ENCODE results near the gene PRF1. TPM values are rescaled to one million over a fixed set of nuclear protein-coding genes. Genes with fewer than 3 reads are reported as not detected.

The PRF1 gene
- polyA plus RNA-seq, 1 donor from 2014 or later: 24.3 TPM

GRCh38 chr10:70567603-70568002, 34.9 kb downstream of the PRF1 start:
- H3K27me3 Mint-ChIP-seq: peaks cover 1% of the 10 kb centered on the region
- no peak overlapping the region for H3K4me3 Mint-ChIP-seq
- H3K4me1 Mint-ChIP-seq: peaks cover 0 to 3% (median 0%) of the 10 kb centered on the region in 3 donors
- no peaks in the 10 kb centered on the region for H3K9me3 Mint-ChIP-seq
- H3K36me3 Mint-ChIP-seq: peaks cover 4% of the 10 kb centered on the region
- no peak overlapping the region for H3K27ac Mint-ChIP-seq

GRCh38 chr10:70566515-70567290, 35.8 kb downstream of the PRF1 start:
- Mint-ChIP-seq H3K36me3 (peaks cover 4% of the 10 kb centered on the region), H3K4me1 (peaks cover 0 to 3% (median 0%) of the 10 kb centered on the region in 3 donors), H3K27ac (no peak overlapping the region), H3K4me3 (no peak overlapping the region), H3K9me3 (no peaks in the 10 kb centered on the region), H3K27me3 (peaks cover 1% of the 10 kb centered on the region)

DNA sequence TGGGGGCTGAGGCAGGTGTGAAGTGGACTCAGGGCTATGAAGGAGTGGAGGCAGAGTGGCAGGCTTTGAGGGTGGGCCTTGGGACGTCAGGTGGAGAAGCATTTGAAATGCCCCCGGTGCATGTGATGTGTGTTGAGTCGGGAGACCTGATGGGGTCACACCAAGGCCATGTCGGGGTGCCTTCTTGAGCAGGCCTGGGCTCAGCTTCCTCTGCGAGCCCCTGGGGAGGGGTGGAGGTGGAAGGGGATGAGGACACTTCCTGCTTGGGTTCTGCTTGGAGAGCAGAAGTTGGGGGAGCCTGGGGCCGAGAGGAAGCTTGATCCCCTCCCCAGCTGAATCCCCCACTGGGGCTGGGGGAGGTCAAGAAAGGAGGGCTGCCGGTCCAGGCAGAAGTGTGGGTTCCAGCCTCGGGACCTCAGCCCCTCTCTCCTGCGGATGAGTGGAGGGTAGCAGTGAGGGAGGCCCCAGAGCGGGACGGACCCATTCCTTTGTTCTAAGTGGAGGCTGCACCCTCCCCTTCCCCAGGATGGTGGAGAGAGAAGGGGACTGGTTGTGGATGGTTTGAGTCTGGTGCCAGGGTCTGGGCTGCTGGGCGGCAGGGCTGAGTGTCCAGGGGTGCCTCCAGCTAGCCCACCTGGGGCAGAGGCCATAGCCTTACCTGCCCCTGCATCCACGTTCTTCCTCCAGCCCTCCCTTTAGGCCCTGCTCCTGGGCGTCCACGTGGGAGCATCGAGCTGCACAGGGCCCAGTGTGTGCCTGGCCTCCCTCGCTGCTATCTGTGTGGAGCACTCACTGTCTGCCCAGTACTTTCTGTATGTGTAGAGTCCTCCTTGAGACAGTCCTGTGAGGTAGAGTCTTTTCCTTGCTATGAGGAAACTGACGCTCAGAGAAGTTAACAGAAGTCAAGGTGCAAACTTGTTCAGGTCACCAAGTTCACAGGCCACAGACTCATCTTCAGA, 36.7 kb downstream of the PRF1 start:
- peaks cover 0 to 4% (median 0%) of the 10 kb centered on the region in 3 donors for H3K4me1 Mint-ChIP-seq
- H3K27ac Mint-ChIP-seq: peak overlapping the region in 1 of 3 donors; percentile 86
- peaks cover 4% of the 10 kb centered on the region for H3K36me3 Mint-ChIP-seq
- H3K27me3 Mint-ChIP-seq: peaks cover 1% of the 10 kb centered on the region
- H3K9me3 Mint-ChIP-seq: no peaks in the 10 kb centered on the region
- H3K4me3 Mint-ChIP-seq: no peak overlapping the region

GRCh38 chr10:70564901-70565351, 37.6 kb downstream of the PRF1 start:
- Mint-ChIP-seq H3K4me3 (no peak overlapping the region), H3K27me3 (peaks cover 1% of the 10 kb centered on the region), H3K36me3 (peaks cover 4% of the 10 kb centered on the region), H3K4me1 (peaks cover 0 to 6% (median 0%) of the 10 kb centered on the region in 3 donors), H3K9me3 (no peaks in the 10 kb centered on the region), H3K27ac (peak overlapping the region in 1 of 3 donors; percentile 86)

DNA sequence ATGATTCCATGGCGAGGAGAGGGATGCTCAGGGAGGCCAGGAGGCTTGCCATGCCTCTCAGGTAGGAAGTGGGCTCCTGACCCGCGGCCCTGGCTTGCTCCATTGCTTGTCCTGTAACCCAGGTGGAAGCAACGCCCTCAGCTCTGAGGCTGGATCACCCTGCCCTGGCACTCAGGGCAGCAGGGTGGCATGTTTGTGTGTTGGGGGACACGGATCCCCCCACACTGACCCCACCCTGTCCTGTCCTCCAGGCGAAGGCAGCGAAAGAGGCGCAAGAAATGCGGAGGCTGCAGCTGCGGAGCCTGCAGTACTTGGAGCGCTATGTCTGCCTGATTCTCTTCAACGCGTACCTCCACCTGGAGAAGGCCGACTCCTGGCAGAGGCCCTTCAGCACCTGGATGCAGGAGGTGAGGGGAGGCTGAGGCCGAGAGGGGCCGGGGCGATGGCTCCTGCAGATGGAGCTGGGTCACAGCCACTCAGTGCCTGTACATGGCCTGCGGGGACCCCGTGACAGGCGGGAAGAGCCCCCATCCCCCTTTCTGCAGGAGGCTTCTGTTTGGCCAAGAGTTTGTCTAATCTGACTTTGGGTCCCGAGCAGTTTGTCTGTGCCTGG, 38.3 kb downstream of the PRF1 start:
- H3K27me3 Mint-ChIP-seq: peaks cover 1% of the 10 kb centered on the region
- no peak overlapping the region for H3K4me3 Mint-ChIP-seq
- peaks cover 4% of the 10 kb centered on the region for H3K36me3 Mint-ChIP-seq
- no peak overlapping the region for H3K27ac Mint-ChIP-seq
- H3K4me1 Mint-ChIP-seq: peaks cover 2 to 10% (median 4%) of the 10 kb centered on the region in 3 donors
- H3K9me3 Mint-ChIP-seq: no peaks in the 10 kb centered on the region

- no peaks in the 10 kb centered on the region for H3K9me3 Mint-ChIP-seq
- H3K36me3 Mint-ChIP-seq: peaks cover 2% of the 10 kb centered on the region
- H3K27me3 Mint-ChIP-seq: peaks cover 1% of the 10 kb centered on the region
- H3K4me3 Mint-ChIP-seq: no peak overlapping the region
- H3K27ac Mint-ChIP-seq: peak overlapping the region in 1 of 3 donors; percentile 53
- peaks cover 6 to 20% (median 11%) of the 10 kb centered on the region in 3 donors for H3K4me1 Mint-ChIP-seq
These were observed 39.3 kb downstream of the PRF1 start for GRCh38 chr10:70563230-70563629.

DNA sequence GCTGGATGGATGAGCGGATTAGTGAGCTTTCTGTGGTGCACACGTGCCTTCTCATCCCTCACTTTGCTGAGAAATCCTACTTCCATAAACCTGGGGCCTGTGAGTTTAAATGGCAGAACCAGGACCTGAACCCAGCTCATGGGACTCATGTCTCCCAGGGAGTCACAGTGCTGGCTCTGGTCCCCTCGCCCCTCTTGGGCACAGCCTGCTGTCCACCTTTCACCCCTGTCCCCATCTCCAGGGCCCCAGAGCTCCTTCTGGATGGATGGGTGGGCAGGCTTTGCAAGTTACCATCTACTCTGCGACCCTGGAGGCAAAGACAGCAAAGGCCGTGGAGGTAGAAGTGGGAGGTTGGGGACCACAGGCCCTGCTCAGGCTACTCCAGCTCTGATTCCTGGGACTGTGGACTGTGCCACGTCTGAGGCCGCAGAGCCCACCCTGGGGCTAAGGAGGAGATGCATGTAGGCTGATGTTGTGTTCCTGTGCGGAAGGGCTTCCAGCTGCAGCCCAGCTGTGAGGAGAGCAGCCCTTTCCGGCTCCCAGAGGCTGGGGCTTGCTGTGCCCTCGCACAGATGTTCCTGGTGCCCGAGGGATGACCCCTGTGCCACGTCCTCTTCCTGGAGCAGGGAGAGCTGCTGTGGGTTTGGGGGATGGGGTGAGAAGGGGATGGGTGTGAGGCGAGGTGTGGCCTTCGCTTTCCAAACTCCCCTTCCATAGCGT, 40.3 kb downstream of the PRF1 start:
- Mint-ChIP-seq H3K36me3 (peaks cover 2% of the 10 kb centered on the region), H3K27ac (peak overlapping the region in 1 of 3 donors; percentile 14), H3K4me3 (no peak overlapping the region), H3K27me3 (peaks cover 1% of the 10 kb centered on the region), H3K4me1 (peaks cover 6 to 24% (median 11%) of the 10 kb centered on the region in 3 donors), H3K9me3 (no peaks in the 10 kb centered on the region)

- no peaks in the 10 kb centered on the region for H3K9me3 Mint-ChIP-seq
- peaks cover 6 to 24% (median 11%) of the 10 kb centered on the region in 3 donors for H3K4me1 Mint-ChIP-seq
- H3K36me3 Mint-ChIP-seq: peaks cover 2% of the 10 kb centered on the region
- H3K4me3 Mint-ChIP-seq: no peak overlapping the region
- H3K27ac Mint-ChIP-seq: peak overlapping the region in 2 of 3 donors; percentile 14 to 34
- no peaks in the 10 kb centered on the region for H3K27me3 Mint-ChIP-seq
These were observed 41.0 kb downstream of the PRF1 start for GRCh38 chr10:70561558-70561957.

DNA sequence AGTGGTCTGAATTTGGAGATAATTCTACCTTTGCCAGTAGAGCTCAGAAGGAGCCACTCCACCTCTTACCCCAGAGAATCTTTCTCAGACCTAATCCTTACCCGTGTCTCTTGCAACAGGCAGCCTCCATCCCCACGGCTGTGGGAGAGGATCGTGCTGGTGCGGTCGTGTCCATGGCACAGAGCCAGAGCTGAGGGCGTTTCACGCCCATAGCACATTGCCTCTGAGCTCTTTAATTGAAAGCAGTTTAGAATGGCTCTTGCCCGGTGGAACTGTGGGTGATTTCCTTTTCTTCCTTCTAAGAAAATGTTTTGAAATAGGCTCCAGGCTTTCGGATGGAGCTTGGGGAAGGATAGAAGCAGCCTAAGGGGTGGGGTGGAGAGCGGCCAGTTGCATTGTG, 41.5 kb downstream of the PRF1 start:
- no peaks in the 10 kb centered on the region for H3K27me3 Mint-ChIP-seq
- H3K4me1 Mint-ChIP-seq: peaks cover 6 to 24% (median 11%) of the 10 kb centered on the region in 3 donors
- no peak overlapping the region for H3K4me3 Mint-ChIP-seq
- H3K36me3 Mint-ChIP-seq: peaks cover 2% of the 10 kb centered on the region
- H3K27ac Mint-ChIP-seq: peak overlapping the region in 1 of 3 donors; percentile 14
- no peaks in the 10 kb centered on the region for H3K9me3 Mint-ChIP-seq

DNA sequence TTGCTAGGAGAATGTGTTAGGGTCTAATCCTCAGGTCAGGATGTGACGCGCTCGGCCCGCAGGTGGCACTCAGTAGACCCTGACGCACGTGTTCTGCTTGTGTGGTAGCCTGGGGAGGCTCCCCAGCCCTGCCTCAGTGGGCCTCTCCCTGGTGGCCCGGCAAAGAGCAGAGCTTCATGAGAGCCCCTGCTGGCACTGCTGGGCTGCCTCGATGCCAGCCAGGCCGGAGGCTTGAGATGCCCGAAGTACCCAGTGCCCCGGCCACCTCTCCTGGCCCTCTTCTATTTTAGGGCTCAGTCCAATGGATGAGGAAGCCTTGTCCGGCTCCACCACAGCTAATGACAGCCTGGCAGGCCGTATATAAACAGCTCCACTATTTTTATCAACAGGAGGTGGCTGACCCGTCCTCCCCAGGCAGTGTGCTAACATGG, 42.0 kb downstream of the PRF1 start:
- no peak overlapping the region for H3K27ac Mint-ChIP-seq
- no peaks in the 10 kb centered on the region for H3K9me3 Mint-ChIP-seq
- H3K4me1 Mint-ChIP-seq: peaks cover 6 to 23% (median 11%) of the 10 kb centered on the region in 3 donors
- H3K36me3 Mint-ChIP-seq: peaks cover 1% of the 10 kb centered on the region
- H3K4me3 Mint-ChIP-seq: peak overlapping the region in 1 of 4 donors; percentile 63
- no peaks in the 10 kb centered on the region for H3K27me3 Mint-ChIP-seq

DNA sequence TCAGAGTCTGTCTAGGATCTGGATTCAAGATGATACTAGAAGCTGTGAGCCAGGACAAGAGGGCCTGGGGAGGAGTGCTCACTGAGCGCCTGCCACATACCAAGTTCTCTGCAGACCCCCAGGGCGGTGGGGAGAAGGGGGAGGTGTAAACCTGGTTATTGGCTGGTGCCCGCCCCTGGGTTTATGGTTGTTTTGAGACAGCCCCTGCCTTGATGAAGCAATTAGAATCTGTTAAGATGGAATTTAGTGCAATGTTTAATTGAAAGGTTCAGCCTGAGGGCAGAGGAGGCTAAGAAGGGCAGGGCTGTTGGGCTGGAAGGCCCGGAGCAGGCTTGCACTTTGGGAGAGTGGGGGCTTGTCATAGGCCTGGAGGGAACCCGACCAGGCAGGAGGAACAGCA, 42.7 kb downstream of the PRF1 start:
- no peaks in the 10 kb centered on the region for H3K27me3 Mint-ChIP-seq
- peaks cover 6 to 21% (median 11%) of the 10 kb centered on the region in 3 donors for H3K4me1 Mint-ChIP-seq
- H3K36me3 Mint-ChIP-seq: no peaks in the 10 kb centered on the region
- peak overlapping the region in 2 of 3 donors; percentile 2 to 18 for H3K27ac Mint-ChIP-seq
- H3K9me3 Mint-ChIP-seq: no peaks in the 10 kb centered on the region
- peak overlapping the region in 1 of 4 donors; percentile 77 for H3K4me3 Mint-ChIP-seq

DNA sequence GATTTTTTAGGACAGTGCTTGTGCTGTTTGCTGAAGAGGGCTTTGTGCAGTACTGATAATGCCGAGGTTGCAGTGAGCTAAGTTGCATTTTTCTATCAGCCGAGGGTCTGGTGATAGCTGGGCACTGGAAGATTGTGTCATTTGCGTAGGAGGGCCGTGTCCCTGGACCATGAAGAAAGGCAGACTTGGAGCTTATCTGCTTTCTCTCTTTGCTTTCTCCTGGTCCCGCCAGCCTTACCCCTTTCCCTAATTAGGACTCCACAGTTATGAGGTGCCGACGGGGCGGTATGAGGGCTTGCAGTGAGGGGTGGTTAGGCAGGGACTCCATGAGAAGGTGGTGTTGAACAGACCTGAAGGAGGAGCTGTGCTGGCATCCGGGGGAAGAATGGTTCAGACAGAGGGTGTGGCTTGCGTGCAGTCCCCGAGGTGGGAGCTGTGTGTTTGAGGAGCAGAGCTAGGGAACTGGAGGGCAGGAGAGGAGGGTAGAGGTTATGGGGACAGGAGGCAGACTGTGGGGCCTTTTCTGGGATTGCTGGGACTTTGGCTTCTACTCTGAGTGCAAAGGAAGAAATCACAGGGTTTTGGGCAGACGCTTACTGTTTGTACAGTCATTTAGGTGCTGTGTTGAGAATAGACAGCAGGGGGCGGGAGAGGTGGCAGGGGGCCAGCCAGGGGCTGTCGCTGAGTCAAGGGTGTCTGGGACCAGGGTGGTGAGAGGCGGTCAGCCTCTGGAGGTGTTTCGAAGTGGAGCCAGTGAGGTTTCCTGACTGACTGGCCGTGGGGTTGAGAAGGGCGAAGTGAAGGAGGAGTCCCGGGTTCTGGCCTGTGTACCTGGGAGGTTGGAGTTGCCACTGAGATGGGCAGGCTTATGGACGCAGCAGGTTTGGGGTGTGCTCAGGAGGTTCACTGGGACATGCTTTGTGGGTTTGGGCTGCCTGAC, 43.4 kb downstream of the PRF1 start:
- H3K4me1 Mint-ChIP-seq: peaks cover 6 to 21% (median 11%) of the 10 kb centered on the region in 3 donors
- no peaks in the 10 kb centered on the region for H3K27me3 Mint-ChIP-seq
- H3K27ac Mint-ChIP-seq: peak overlapping the region in 1 of 3 donors; percentile 2
- H3K36me3 Mint-ChIP-seq: no peaks in the 10 kb centered on the region
- H3K9me3 Mint-ChIP-seq: no peaks in the 10 kb centered on the region
- H3K4me3 Mint-ChIP-seq: peak overlapping the region in 3 of 4 donors; percentile 68 to 90 (median 77)

DNA sequence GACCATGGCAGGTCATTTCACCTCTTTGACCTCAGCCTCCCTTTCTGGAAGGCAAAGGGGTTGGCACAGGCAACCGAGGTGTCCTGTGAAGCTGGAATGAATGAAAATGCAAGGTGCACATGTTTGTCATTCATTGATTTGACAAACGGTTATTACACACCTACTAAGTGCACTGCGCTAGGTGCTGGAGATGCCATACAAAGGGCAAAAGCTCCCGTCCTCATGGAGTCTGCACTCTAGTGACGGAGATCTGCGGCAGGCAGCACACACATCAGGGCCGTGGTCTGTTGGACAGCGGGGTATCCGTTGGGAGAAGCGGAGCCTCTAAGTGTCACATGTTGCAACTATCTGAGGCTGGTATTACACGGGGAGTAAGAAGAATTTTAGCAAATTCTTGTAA, 44.2 kb downstream of the PRF1 start:
- peaks cover 6 to 21% (median 11%) of the 10 kb centered on the region in 3 donors for H3K4me1 Mint-ChIP-seq
- H3K27me3 Mint-ChIP-seq: no peaks in the 10 kb centered on the region
- H3K27ac Mint-ChIP-seq: peak overlapping the region in 1 of 3 donors; percentile 2
- H3K9me3 Mint-ChIP-seq: no peaks in the 10 kb centered on the region
- peak overlapping the region in 1 of 4 donors; percentile 90 for H3K4me3 Mint-ChIP-seq
- H3K36me3 Mint-ChIP-seq: peaks cover 2% of the 10 kb centered on the region
